Lower leg skin (tissue), 4 donors: ENCODE measurements around the gene TUBE1. TPM values are rescaled to one million over a fixed set of nuclear protein-coding genes. Genes with fewer than 3 reads are reported as not detected.

Experiments
- DNase-seq, 2 donors: peaks; one replicate each; pipeline ENCODE4 v3.0.0-alpha.2; 2019; ENCODE audit warnings: low spot score in 2 of 2
- H3K4me3 ChIP-seq: fragments of 200-600 bp; sonication (generic); 2 replicates; pipeline ENCODE4 v1.5.1; 2017; ENCODE audit warnings: mild to moderate bottlenecking, low read depth; ENCODE audit not compliant: poor library complexity, severe bottlenecking
- CTCF ChIP-seq, 3 donors: fragments of 450-650 bp; IDR thresholded peaks; one replicate each; pipeline ENCODE4 v1.5.1; 2016; ENCODE audit warnings: antibody characterized with exemption in 3 of 3, mild to moderate bottlenecking in 3 of 3, moderate library complexity in 2 of 3
- POLR2A ChIP-seq, 2 donors: fragments of 450-650 bp; IDR thresholded peaks; one replicate each; pipeline ENCODE4 v1.6.1; 2016 to 2017; ENCODE audit warnings: antibody characterized with exemption in 2 of 2, mild to moderate bottlenecking in 1 of 2, moderate library complexity in 1 of 2
- WGBS, 2 donors: methylation state at CpG; one replicate each; pipeline ENCODE4 v1.1.5; 2018; 5-methylcytosine and 5-hydroxymethylcytosine counted together
- intact Hi-C: fragments of 100-400 bp; cut with DNase I; formaldehyde crosslinking; loops from one replicate; pipeline ENCODE4 v1.15.0; 2023; ENCODE audit warnings: low total_unique reads
- total RNA-seq, 4 donors: library from RNA; depleted of rRNA; stranded (reverse); fragments of >200 nt; gene quantifications; one replicate each; pipeline ENCODE4 v1.1.0, GENCODE V29; 2016

Gene TUBE1
- total RNA-seq, 4 donors from 2014 or later = 21.1 to 35.0 (median 25.5) TPM

- intact Hi-C loops = no loop called here
- H3K4me3 ChIP-seq = peak overlapping the region; percentile 25
- 0 to 1% methylated on average over 36 of the region's 36 CpGs for WGBS, 2 donors
- DNase-seq = peak; percentile 86 to 98
- TF ChIP-seq CTCF (IDR thresholded peaks at IDR 0.05) = peak in 1 of 3 donors; percentile 93
- TF ChIP-seq POLR2A (IDR thresholded peaks at IDR 0.05) = no peak
Observed at GRCh38 chr6:112043032-112044007, 44.0 kb downstream of the TUBE1 start.

GRCh38 chr6:112041535-112041934 is 45.7 kb downstream of the TUBE1 start:
- H3K4me3 ChIP-seq = no peak overlapping the region
- 64 to 78% methylated on average over 3 of the region's 3 CpGs for WGBS, 2 donors
- TF ChIP-seq POLR2A (IDR thresholded peaks at IDR 0.05) = no peak
- no peak for TF ChIP-seq CTCF (IDR thresholded peaks at IDR 0.05)
- no peak for DNase-seq
- intact Hi-C loops = no loop called here

- no peak overlapping the region for H3K4me3 ChIP-seq
- WGBS, 2 donors = 59 to 83% methylated on average over 1 of the region's 1 CpG
- TF ChIP-seq POLR2A (IDR thresholded peaks at IDR 0.05) (no peak), CTCF (IDR thresholded peaks at IDR 0.05) (no peak)
- intact Hi-C loops = no loop called here
- no peak for DNase-seq
Observed at GRCh38 chr6:112040956-112041355, 46.3 kb downstream of the TUBE1 start.

GRCh38 chr6:112039431-112039770 is 47.9 kb downstream of the TUBE1 start:
- TF ChIP-seq CTCF (IDR thresholded peaks at IDR 0.05) (no peak), POLR2A (IDR thresholded peaks at IDR 0.05) (no peak)
- 53 to 68% methylated on average over 2 of the region's 2 CpGs for WGBS, 2 donors
- intact Hi-C loops = loop anchor here (5.0 kb wide), 1 partner anchor 327 kb away; no protein-coding TSS in a partner anchor

GRCh38 chr6:112038756-112039430 is 48.4 kb downstream of the TUBE1 start:
- intact Hi-C loops = loop anchor here (5.0 kb wide), 1 partner anchor 327 kb away; no protein-coding TSS in a partner anchor
- H3K4me3 ChIP-seq = no peak overlapping the region
- WGBS, 2 donors = 59 to 65% methylated on average over 15 of the region's 15 CpGs
- no peak for TF ChIP-seq POLR2A (IDR thresholded peaks at IDR 0.05)
- no peak for TF ChIP-seq CTCF (IDR thresholded peaks at IDR 0.05)
- peak in 1 of 2 donors; percentile 90 for DNase-seq

More at GRCh38 chr6:112039431-112039770, 47.9 kb downstream of the TUBE1 start:
- H3K4me3 ChIP-seq = no peak overlapping the region
- no peak for DNase-seq
